HEK293T (cell line): ENCODE data around the gene PDE4B.
A peak's percentile ranks its signal among the peaks of the same experiment; 100 is the strongest.

Experiments used
- ARNT ChIP-seq: fragments of 450-650 bp; IDR thresholded peaks from 2 replicates; pipeline ENCODE4 v1.6.1; 2017; ENCODE audit warnings: mild to moderate bottlenecking
- BHLHE40 ChIP-seq: fragments of 450-650 bp; IDR thresholded peaks from 2 replicates; pipeline ENCODE4 v1.6.1; 2016; ENCODE audit warnings: mild to moderate bottlenecking, moderate library complexity, borderline replicate concordance
- FOXM1 ChIP-seq: fragments of 450-650 bp; IDR thresholded peaks from 2 replicates; pipeline ENCODE4 v1.6.1; 2017; ENCODE audit warnings: mild to moderate bottlenecking, borderline replicate concordance
- PKNOX1 ChIP-seq: fragments of 450-650 bp; IDR thresholded peaks from 2 replicates; pipeline ENCODE4 v1.6.1; 2016
- SP1 ChIP-seq: fragments of 450-650 bp; IDR thresholded peaks from 2 replicates; pipeline ENCODE4 v1.6.1; 2017
- SUZ12 ChIP-seq: fragments of 450-650 bp; IDR thresholded peaks from 2 replicates; pipeline ENCODE4 v1.6.1; 2016; ENCODE audit warnings: mild to moderate bottlenecking
- ZNF384 ChIP-seq: fragments of 450-650 bp; IDR thresholded peaks from 2 replicates; pipeline ENCODE4 v1.6.1; 2016

GRCh38 chr1:66357478-66358197 lies 564.9 kb downstream of the PDE4B start:
- TF ChIP-seq SP1, result no peak
- TF ChIP-seq BHLHE40, result no peak
- no peak for TF ChIP-seq FOXM1
- no peak for TF ChIP-seq ARNT
- TF ChIP-seq PKNOX1, result peak; percentile 80
- no peak for TF ChIP-seq ZNF384
- no peak for TF ChIP-seq SUZ12
